Hematopoietic multipotent progenitor cell (in vitro differentiated cells): Measurements from ENCODE around the gene CHID1. TPM values are rescaled to one million over a fixed set of nuclear protein-coding genes. Genes with fewer than 3 reads are reported as not detected.

Source experiments
- DNase-seq, 3 donors: peaks; one replicate each; pipeline ENCODE4 v3.0.0-alpha.2; 2011 to 2015; ENCODE audit warnings: low read depth in 2 of 3, low spot score in 2 of 3
- total RNA-seq: library from RNA; depleted of rRNA; stranded (reverse); fragments of >200 nt; gene quantifications from one replicate; pipeline ENCODE4 v1.2.3, GENCODE V29; 2012

CHID1 gene
- total RNA-seq, 1 donor, result 36.1 TPM

DNA sequence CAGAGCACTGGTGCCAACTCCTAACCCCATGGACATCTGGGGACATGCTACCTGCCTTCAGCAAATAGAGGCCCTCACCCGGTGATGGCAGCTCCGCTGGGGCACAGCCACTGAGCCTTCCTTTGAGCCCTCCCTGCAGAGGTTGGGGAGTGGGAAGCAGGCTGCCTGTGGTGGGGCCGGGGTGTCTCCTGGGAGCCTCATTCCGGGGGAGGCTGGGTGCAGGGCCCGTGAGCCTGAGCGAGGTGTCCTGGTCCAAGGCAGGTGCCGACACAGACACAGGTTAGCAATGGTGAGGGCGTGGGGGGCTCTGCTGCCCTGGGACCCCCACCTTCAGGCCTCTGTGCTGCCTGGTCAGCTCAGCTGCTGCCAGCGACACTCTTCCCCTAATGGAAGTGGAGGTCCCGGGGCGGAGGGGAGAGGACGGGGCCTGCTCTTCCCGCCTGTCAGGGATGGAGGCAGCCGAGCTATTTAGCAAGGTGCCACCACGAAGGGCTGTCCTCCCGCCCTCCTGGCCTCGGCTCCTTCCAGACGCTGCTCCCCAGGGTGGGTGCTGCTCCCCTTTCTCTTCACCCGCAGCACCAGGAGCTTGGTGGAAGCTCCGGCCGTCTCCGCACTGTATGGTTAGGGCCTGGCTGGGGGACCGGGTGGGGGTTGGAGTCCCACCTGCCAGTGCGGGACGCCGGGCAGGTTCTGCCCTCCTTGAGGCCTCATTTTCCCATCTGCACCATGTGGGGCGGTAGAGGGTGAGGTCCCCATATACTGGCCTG lies 56.7 kb downstream of the CHID1 start:
- no peak for DNase-seq

DNA sequence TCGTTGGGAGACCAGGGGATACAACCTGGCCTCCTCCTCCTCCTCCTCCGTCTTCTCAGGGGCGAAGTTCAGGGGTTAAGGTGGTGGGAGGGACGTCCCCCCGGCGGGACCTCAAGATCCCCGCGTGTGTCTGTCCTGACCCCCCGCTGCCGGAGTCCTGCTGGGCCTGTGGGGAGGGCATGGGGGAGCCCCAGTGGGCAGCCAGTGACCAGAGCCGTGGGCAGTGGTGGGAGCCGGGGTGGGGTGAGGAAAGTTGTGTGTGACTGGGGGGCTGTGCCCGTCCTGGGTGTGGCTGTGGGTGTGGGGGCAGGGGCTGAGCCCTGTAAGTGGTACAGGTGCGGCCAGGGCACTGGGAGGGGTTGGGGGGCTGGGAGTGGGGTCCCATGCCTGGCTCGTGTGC lies 57.8 kb downstream of the CHID1 start:
- no peak for DNase-seq

- peak in 1 of 3 donors; percentile 57 for DNase-seq
These were observed 59.5 kb downstream of the CHID1 start for GRCh38 chr11:850775-851763.

GRCh38 chr11:849951-850774 lies 60.4 kb downstream of the CHID1 start:
- DNase-seq, result no peak

- DNase-seq, result peak in 1 of 3 donors; percentile 32
These were observed 61.3 kb downstream of the CHID1 start for GRCh38 chr11:849104-849824.

GRCh38 chr11:848380-848931 lies 62.2 kb downstream of the CHID1 start:
- DNase-seq, result peak in 1 of 3 donors; percentile 66

DNA sequence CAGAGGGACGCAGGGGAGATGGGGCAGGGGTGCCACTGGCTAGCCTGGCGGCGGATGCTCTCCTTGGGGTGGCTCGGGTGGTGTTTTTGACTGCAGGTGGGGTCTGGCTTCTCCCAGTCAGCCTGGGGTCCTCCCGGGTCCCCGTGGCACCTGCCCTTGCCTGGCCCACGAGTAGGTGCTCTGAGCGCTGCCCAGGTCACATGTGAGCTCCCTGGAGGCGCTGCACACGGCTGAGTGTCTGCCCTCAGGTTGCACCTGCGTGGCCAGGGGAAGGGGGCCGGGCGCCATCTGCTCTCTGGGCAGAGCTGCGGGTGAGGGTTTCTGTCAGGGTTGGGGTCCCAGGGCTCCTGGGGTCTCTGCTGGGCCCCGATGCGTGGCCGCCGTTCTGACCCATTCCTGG lies 62.7 kb downstream of the CHID1 start:
- no peak for DNase-seq

GRCh38 chr11:846496-847098 lies 64.0 kb downstream of the CHID1 start:
- no peak for DNase-seq

- no peak for DNase-seq
These were observed 64.6 kb downstream of the CHID1 start for GRCh38 chr11:845872-846495.

DNA sequence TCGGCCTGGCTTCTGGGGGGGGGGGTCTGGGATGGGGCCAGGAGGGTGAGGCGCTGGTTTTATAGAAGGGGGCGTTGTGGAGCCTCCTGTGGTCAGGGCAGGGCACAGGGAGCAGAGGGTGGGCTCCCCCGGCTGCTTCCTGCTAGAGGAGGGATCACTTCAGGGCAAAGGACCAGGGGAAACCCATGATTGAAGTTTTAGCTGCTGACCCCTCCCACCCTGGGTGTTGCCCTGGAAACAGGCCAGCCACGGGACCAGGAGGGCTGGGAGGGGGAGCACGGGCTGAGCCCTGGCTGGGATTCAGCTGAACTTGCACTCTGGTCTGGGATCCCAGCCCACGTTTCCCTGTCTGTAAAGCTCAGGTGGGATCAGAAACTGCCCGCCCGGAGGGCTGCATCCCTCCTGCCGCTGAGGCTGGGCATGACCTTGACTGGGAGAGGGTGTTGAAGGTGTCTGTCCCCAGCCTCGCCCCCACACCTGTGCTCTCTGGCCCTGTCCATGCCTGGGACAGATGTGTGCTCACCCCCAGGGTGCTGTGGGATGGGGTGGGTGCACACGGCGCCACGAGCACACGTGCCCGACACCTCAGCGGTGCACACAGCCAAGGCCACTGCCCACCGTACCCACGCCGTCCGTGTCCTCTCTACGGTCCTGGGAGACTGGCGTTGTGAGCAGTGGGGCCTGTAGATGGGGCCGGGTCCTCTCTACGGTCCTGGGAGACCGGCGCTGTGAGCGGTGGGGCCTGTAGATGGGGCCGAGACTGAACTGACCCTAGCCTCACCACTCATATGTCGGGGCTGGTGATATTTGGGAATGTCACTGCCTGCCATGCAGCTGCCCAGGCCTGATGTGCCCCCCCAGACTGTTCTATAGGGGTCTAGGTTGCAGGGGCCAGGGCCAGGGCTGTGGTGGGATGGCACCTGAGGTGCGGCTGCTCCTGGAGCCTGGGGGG lies 65.6 kb downstream of the CHID1 start:
- peak in 2 of 3 donors; percentile 94 to 95 for DNase-seq

- peak in 2 of 3 donors; percentile 29 to 45 for DNase-seq
These were observed 66.6 kb downstream of the CHID1 start for GRCh38 chr11:843818-844692.

DNA sequence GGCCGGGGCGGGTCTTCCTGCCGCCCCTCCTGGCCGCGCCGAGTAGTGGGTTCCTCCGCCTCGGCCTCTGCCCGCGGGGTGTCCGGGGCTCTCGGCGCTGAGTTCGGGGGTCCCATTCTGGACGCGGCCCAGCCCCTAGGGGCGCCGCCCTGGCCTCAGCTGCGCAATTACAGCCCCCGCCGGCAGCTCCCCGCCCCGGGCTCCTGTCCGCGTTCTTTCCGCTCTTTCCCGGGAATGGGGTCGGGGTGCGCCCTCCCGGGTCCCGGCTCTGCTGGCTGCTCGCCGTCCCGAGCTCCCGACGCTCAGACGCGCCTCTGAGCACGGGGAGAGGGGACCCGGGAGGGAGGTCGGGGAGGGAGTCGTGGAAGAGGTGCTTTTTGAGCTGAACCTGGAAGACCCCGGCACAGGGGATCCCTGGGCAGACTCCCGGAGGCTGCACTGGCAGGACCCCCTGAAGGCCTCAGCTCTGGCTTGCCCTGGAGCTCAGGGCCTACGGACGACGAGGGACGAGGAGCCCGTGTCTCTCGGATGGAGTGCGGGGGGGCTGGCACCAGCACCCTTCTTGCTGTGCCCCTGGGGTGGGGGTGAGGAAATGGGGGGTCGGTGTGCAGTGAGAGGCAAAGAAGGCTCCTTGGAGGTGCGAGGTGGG lies 67.4 kb downstream of the CHID1 start:
- no peak for DNase-seq

- peak; percentile 86 to 87 (median 86) for DNase-seq
These were observed 68.1 kb downstream of the CHID1 start, which contains the start of the genes POLR2L and TSPAN4 for GRCh38 chr11:842370-843002. Gene POLR2L (minus strand): TSS chr11:842529. CDS start chr11:842508, 21 bp downstream. Gene TSPAN4 (plus strand): TSS chr11:842852. CDS start chr11:850305, 7,453 bp downstream.

GRCh38 chr11:841981-842369 lies 68.6 kb downstream of the CHID1 start:
- no peak for DNase-seq

DNA sequence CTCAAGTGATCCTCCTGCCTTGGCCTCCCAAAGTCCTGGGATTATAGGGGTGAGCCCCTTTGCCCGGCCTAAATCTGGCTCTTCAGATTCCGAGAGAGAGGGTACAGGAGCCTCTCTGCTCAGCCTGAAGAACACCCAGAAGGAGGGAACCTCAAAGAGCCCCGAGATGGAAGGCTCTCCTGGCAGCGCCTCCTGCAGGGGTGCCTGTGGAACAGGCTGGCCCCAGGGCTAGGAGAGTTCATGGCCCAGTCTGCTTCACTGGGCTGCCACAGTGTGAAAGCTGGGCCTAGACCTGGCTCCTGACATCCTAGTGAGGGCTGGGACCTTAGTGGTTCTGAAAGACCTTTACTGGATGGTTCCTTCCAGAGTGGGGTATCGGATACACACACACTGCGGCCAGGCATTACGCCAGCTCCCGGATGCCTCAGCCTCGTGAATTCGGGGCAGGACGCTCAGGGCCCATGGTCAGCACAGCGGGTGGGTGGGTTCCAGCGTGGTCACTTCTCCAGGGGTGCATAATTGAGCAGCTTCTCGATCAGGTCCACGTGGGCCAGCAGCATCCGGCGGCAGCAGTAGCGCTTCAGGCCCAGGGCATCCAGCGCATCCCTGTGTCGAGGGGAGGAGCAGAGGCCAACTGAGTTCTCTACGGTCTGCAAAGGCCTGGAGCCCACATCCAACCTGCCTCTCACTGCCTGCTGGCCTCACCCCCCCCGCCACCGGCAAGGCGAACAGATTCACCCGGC lies 70.6 kb downstream of the CHID1 start:
- no peak for DNase-seq
